ENCODE data around the gene DDN.

Gene DDN

DNA sequence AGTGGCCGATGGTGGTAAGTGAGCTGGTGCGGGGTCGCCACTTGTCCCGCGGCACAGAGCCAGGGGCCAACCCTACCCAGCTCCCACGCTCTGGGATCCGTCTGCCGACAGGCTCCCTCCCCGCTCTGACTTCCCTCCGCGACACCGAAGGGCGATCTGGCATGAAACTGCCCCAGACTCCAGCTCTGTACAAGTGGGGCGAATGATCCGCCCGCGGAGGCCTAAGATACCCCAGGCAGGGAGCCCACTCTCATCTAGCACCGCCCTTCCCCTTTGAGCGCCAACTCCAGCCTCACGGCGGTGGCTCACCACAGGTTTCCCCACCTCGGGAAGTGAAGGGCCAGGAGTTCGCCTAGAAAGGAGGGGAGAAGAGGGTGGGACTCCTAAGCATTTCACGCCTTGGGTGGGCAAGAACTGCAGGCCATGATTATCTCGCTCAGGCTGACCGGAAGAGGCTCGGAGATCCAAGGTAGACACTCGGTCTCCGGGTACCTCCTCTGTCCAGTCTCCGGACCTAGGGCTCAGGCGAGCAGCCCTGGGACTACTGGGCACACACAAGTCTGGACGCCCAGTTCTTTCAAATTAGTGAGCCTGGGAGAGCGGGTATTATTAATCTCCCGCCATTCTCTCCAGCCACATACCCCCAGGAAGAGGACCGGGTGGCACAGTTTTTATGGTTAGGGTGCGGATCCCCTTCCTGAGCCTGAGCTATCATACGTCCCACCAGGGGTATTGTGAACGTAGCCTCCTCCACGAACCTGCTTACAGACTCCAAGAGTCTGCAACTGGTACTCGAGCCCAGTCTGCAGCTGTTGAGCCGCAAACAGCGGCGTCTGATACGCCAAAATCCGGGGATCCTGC lies 20.2 kb downstream of the DDN start:
- TF ChIP-seq, protein P1, sequence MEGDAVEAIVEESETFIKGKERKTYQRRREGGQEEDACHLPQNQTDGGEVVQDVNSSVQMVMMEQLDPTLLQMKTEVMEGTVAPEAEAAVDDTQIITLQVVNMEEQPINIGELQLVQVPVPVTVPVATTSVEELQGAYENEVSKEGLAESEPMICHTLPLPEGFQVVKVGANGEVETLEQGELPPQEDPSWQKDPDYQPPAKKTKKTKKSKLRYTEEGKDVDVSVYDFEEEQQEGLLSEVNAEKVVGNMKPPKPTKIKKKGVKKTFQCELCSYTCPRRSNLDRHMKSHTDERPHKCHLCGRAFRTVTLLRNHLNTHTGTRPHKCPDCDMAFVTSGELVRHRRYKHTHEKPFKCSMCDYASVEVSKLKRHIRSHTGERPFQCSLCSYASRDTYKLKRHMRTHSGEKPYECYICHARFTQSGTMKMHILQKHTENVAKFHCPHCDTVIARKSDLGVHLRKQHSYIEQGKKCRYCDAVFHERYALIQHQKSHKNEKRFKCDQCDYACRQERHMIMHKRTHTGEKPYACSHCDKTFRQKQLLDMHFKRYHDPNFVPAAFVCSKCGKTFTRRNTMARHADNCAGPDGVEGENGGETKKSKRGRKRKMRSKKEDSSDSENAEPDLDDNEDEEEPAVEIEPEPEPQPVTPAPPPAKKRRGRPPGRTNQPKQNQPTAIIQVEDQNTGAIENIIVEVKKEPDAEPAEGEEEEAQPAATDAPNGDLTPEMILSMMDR (IDR thresholded peaks at IDR 0.05; ENCODE audit: low read depth, low read length, missing control alignments): no peak
- H3K4me3 ChIP-seq (replicated peaks; ENCODE audit: low read depth, low read length): no peak overlapping the region
- DNase-seq (ENCODE audit: extremely low read depth, low read depth): no peak

DNA sequence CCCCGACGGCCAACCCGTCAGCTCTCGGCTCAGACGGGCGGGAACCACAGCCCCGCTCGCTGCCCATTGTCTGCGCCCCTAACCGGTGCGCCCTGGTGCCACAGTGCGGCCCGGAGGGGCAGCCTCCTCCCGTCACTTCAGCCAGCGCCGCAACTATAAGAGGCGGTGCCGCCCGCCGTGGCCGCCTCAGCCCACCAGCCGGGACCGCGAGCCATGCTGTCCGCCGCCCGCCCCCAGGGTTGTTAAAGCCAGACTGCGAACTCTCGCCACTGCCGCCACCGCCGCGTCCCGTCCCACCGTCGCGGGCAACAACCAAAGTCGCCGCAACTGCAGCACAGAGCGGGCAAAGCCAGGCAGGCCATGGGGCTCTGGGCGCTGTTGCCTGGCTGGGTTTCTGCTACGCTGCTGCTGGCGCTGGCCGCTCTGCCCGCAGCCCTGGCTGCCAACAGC lies 20.9 kb downstream of the DDN start, which contains the start of gene WNT1:
Gene WNT1, plus strand, starts transcription at position 32 of the 450 bp plus-strand sequence. Its CDS starts 329 bp downstream, at position 361.
- TF ChIP-seq, protein P1 (IDR thresholded peaks at IDR 0.05; ENCODE audit: low read depth, low read length, missing control alignments): no peak
- DNase-seq (ENCODE audit: extremely low read depth, low read depth): no peak
- H3K4me3 ChIP-seq (replicated peaks; ENCODE audit: low read depth, low read length): no peak within 1 kb of the TSS

DNA sequence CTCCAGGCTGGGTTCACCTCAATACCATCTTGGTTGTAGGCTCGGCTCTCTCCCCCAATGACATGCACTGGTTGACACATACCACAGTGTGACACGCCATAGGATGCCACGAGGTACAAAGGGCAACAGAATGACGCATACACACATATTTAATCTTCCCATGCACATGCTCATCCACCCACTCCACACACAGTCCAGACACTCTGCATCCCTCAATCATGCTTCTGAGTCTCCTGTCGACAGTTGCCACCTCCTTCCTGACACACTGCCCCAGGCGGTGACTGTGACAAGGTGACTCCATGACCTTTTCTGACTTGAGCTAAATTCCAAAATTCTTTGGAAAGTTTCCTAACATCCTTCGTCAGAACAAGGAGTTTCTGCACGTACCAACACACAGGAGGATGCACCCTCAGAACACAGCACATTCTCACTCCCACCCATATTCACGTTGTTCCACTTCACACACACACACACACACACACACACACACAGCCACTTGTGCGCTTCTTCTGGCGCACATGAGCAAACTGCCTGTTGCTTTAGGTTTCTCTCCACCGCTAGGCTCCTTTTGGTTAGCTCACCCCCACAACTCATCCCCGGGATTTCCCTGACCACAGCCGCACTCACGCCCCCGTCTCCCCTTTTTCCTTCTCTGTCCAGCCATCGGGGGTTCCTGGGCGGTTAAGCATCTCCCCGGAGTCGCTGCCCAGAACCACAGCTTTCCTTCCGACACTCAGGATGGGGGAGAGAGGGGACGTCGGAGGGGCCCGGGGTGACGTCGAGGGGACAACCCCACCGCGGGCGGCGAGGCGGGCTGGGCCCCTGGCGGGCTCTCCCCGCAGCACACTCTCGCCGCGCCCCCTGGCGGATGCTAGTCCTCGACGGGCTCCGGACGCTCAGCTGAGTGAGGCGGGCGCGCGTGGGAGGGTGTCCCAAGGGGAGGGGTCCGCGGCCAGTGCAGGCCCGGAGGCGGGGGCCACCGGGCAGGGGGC lies 21.6 kb downstream of the DDN start:
- no peak overlapping the region for H3K4me3 ChIP-seq (replicated peaks; ENCODE audit: low read depth, low read length)
- no peak for DNase-seq (ENCODE audit: extremely low read depth, low read depth)
- TF ChIP-seq, protein P1 (IDR thresholded peaks at IDR 0.05; ENCODE audit: low read depth, low read length, missing control alignments): peak; percentile 74

DNA sequence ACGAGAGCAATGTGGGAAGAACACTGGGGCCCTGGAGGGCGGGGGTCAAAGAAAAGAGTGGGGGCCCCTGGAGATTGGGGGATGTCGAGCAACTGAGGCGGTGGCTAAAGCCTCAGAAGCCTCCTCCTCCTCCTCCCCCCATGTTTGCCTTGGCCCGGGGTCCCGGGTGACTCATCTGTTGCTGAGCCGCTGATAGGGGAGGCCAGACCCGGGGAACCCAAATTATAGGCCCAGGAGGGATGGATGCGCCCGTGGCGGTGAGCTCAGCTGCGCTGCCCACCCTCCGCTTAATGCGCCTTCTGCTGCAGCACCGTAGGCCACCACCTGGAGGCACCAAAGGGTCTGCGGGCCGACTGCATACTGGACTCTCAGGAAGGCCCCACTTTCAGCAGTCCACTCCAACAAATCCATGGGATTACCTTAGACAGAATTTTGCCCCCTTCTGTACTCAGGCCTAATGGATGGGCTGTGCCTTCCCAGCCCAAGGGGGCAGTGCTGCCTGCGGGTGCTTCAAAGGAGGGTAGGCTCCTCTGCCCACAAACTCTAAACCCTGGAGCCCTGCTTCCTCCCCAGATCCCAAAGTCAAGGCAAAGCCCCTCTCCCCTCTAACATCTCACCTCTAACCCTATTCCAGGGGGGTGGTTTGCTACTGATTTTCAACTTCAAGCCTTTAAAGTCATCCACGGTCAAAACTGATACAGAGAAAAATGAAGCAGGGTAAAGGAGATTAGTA lies 25.1 kb downstream of the DDN start:
- TF ChIP-seq, protein P1 (IDR thresholded peaks at IDR 0.05; ENCODE audit: low read depth, low read length, missing control alignments): peak; percentile 42
- DNase-seq (ENCODE audit: extremely low read depth, low read depth): no peak
- H3K4me3 ChIP-seq (replicated peaks; ENCODE audit: low read depth, low read length): no peak overlapping the region

DNA sequence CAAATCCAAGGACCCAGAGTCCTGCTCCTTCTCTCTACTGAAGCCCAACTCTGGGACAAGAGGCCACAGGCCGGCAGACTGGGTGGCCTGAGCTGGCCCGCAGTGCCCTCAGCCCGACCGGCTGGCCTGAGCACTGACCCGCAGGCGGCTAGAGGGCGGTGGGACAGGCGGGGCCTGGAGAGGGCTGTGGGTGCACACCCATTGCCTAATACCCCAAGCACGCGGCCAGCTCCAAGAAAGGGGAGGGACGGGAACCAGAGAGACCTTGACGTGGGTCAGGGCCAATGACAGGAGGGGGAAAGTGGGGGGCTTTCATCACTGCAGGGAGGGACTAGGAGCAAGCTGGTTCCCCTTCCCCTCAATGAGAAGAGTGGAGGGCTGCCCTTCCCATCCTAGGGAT lies 25.6 kb downstream of the DDN start:
- no peak for DNase-seq (ENCODE audit: extremely low read depth, low read depth)
- no peak overlapping the region for H3K4me3 ChIP-seq (replicated peaks; ENCODE audit: low read depth, low read length)
- TF ChIP-seq, protein P1 (IDR thresholded peaks at IDR 0.05; ENCODE audit: low read depth, low read length, missing control alignments): no peak

DNA sequence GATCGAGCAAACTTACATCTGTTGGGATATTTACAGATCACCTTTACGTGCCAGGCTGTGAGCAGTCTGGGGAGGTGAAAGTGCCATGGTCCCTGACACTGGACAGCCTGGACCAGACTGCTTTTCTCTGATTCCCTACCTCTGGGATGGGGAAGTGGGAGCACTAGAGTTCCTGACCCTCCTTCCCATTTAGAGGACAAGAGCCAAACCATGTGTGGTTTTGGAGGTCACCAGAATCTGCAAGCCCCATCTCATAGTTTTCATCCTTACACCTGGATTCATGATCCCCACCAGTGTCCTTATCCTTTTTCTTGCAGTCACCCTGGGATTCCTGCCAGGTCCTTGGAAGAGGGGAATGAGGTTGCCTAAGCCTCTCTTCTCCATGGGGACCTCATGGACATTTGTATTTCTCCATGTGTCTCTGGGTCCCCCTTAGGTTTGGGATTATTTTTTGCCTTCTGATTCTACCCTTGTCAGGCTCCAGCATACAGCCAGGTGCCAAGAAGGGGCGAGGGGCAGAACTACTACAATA lies 26.2 kb downstream of the DDN start:
- TF ChIP-seq, protein P1 (IDR thresholded peaks at IDR 0.05; ENCODE audit: low read depth, low read length, missing control alignments): no peak
- H3K4me3 ChIP-seq (replicated peaks; ENCODE audit: low read depth, low read length): no peak overlapping the region
- DNase-seq (ENCODE audit: extremely low read depth, low read depth): no peak
